ENCODE data around the gene DENND6B. TPM values are rescaled to one million over a fixed set of nuclear protein-coding genes. Genes with fewer than 3 reads are reported as not detected.

Gene DENND6B
- total and polyA plus RNA-seq, 4 donors = 0.86 to 1.2 (median 1.1) TPM

GRCh38 chr22:50312371-50312770 is 14.4 kb downstream of the DENND6B start:
- H3K27me3 ChIP-seq (ENCODE audit: control insufficient read depth in 4 of 4, insufficient read depth in 4 of 4, low read length in 3 of 4) = no peaks in the 10 kb centered on the region
- no peak overlapping the region for H3K9ac ChIP-seq (ENCODE audit: low read depth in 1 of 2, low read length in 2 of 2)
- H3K36me3 ChIP-seq (ENCODE audit: control insufficient read depth in 4 of 4, insufficient read depth in 3 of 4, low read depth in 1 of 4, low read length in 3 of 4) = no peaks in the 10 kb centered on the region
- no peak for DNase-seq (ENCODE audit: low spot score)
- H3K4me1 ChIP-seq (ENCODE audit: control insufficient read depth in 4 of 4, insufficient read depth in 4 of 4, low read length in 3 of 4) = peaks cover 0 to 16% (median 5%) of the 10 kb centered on the region in 4 donors
- H3K4me3 ChIP-seq (ENCODE audit: low read depth in 1 of 3, low read length in 3 of 3) = no peak overlapping the region
- TF ChIP-seq GABPA (IDR thresholded peaks at IDR 0.05 in 1 of 2, conservative IDR thresholded peaks at IDR 0.05 in 1 of 2) (no peak), FOXA1 (IDR thresholded peaks at IDR 0.05) (no peak), RXRA (IDR thresholded peaks at IDR 0.05) (no peak)
- H3K9me3 ChIP-seq (ENCODE audit: control insufficient read depth in 4 of 4, low read length in 3 of 4) = no peaks in the 10 kb centered on the region
- 95% methylated on average over 12 of the region's 12 CpGs for WGBS
- H3K27ac ChIP-seq (ENCODE audit: low read depth in 1 of 2, low read length in 2 of 2) = no peak overlapping the region

GRCh38 chr22:50311606-50312351 is 15.0 kb downstream of the DENND6B start:
- Histone ChIP-seq H3K27ac (ENCODE audit: low read depth in 1 of 2, low read length in 2 of 2) (no peak overlapping the region), H3K4me1 (ENCODE audit: control insufficient read depth in 4 of 4, insufficient read depth in 4 of 4, low read length in 3 of 4) (peaks cover 0 to 18% (median 5%) of the 10 kb centered on the region in 4 donors), H3K27me3 (ENCODE audit: control insufficient read depth in 4 of 4, insufficient read depth in 4 of 4, low read length in 3 of 4) (no peaks in the 10 kb centered on the region), H3K9ac (ENCODE audit: low read depth in 1 of 2, low read length in 2 of 2) (no peak overlapping the region), H3K36me3 (ENCODE audit: control insufficient read depth in 4 of 4, insufficient read depth in 3 of 4, low read depth in 1 of 4, low read length in 3 of 4) (no peaks in the 10 kb centered on the region), H3K4me3 (ENCODE audit: low read depth in 1 of 3, low read length in 3 of 3) (no peak overlapping the region), H3K9me3 (ENCODE audit: control insufficient read depth in 4 of 4, low read length in 3 of 4) (no peaks in the 10 kb centered on the region)
- DNase-seq (ENCODE audit: low spot score) = no peak
- WGBS = 95% methylated on average over 23 of the region's 23 CpGs
- no peak for TF ChIP-seq HNF4A (conservative IDR thresholded peaks at IDR 0.05)
- TF ChIP-seq FOXA1 (IDR thresholded peaks at IDR 0.05) = no peak
- no peak for TF ChIP-seq RAD21 (IDR thresholded peaks at IDR 0.05)
- no peak for TF ChIP-seq MAX (IDR thresholded peaks at IDR 0.05)
- TF ChIP-seq CTCF (IDR thresholded peaks at IDR 0.05; ENCODE audit: low read depth, low read length, missing input control) = no peak
- no peak for TF ChIP-seq NR2F2 (IDR thresholded peaks at IDR 0.05)
- TF ChIP-seq EGR1 (IDR thresholded peaks at IDR 0.05; ENCODE audit: low read depth in 2 of 2) = no peak
- TF ChIP-seq HNF4G (IDR thresholded peaks at IDR 0.05) = no peak

GRCh38 chr22:50310949-50311444 is 15.8 kb downstream of the DENND6B start:
- no peak for TF ChIP-seq CTCF (IDR thresholded peaks at IDR 0.05; ENCODE audit: low read depth, low read length, missing input control)
- no peak for TF ChIP-seq REST (IDR thresholded peaks at IDR 0.05)
- no peak for TF ChIP-seq FOXA2 (IDR thresholded peaks at IDR 0.05)
- TF ChIP-seq HNF4G (IDR thresholded peaks at IDR 0.05) = no peak
- no peak for TF ChIP-seq EGR1 (IDR thresholded peaks at IDR 0.05; ENCODE audit: low read depth in 2 of 2)
- no peak for TF ChIP-seq TAF1 (conservative IDR thresholded peaks at IDR 0.05)
- Histone ChIP-seq H3K36me3 (ENCODE audit: control insufficient read depth in 4 of 4, insufficient read depth in 3 of 4, low read depth in 1 of 4, low read length in 3 of 4) (no peaks in the 10 kb centered on the region), H3K4me3 (ENCODE audit: low read depth in 1 of 3, low read length in 3 of 3) (no peak overlapping the region), H3K27me3 (ENCODE audit: control insufficient read depth in 4 of 4, insufficient read depth in 4 of 4, low read length in 3 of 4) (no peaks in the 10 kb centered on the region), H3K4me1 (ENCODE audit: control insufficient read depth in 4 of 4, insufficient read depth in 4 of 4, low read length in 3 of 4) (peaks cover 0 to 24% (median 7%) of the 10 kb centered on the region in 4 donors), H3K9ac (ENCODE audit: low read depth in 1 of 2, low read length in 2 of 2) (no peak overlapping the region), H3K27ac (ENCODE audit: low read depth in 1 of 2, low read length in 2 of 2) (no peak overlapping the region), H3K9me3 (ENCODE audit: control insufficient read depth in 4 of 4, low read length in 3 of 4) (no peaks in the 10 kb centered on the region)
- no peak for DNase-seq (ENCODE audit: low spot score)
- WGBS = 89% methylated on average over 16 of the region's 16 CpGs

Data from liver (tissue), 9 donors.